Osteocyte (in vitro differentiated cells): ENCODE results near the gene GPBP1L1. TPM values are rescaled to one million over a fixed set of nuclear protein-coding genes. Genes with fewer than 3 reads are reported as not detected.
A peak's percentile ranks its signal among the peaks of the same experiment; 100 is the strongest.

ENCODE experiments used
- DNase-seq: peaks from one replicate; pipeline ENCODE4 v3.0.0; 2021; ENCODE audit warnings: mixed read lengths; ENCODE audit not compliant: unreplicated experiment; ENCODE audit errors: extremely low spot score
- H3K27ac Mint-ChIP-seq: one replicate; pipeline ENCODE4 v1.8.0; 2021; ENCODE audit warnings: mild to moderate bottlenecking, mixed read lengths; ENCODE audit not compliant: unreplicated experiment
- H3K27me3 Mint-ChIP-seq: one replicate; pipeline ENCODE4 v1.8.0; 2021; ENCODE audit warnings: mixed read lengths; ENCODE audit not compliant: unreplicated experiment
- H3K36me3 Mint-ChIP-seq: one replicate; pipeline ENCODE4 v1.8.0; 2021; ENCODE audit warnings: mixed read lengths; ENCODE audit not compliant: unreplicated experiment
- H3K4me1 Mint-ChIP-seq: one replicate; pipeline ENCODE4 v1.8.0; 2021; ENCODE audit warnings: mixed read lengths; ENCODE audit not compliant: unreplicated experiment
- H3K4me3 Mint-ChIP-seq: one replicate; pipeline ENCODE4 v1.8.0; 2021; ENCODE audit warnings: mild to moderate bottlenecking, moderate library complexity, mixed read lengths; ENCODE audit not compliant: unreplicated experiment
- H3K9me3 Mint-ChIP-seq: one replicate; pipeline ENCODE4 v1.8.0; 2021; ENCODE audit warnings: mixed read lengths; ENCODE audit not compliant: unreplicated experiment
- CTCF ChIP-seq: fragments of 200-600 bp; sonication (generic); IDR thresholded peaks from 2 replicates; pipeline ENCODE4 v1.5.0; 2021; ENCODE audit warnings: antibody characterized with exemption, mild to moderate bottlenecking, moderate library complexity
- total RNA-seq: library from RNA; stranded (reverse); gene quantifications from 2 replicates; pipeline ENCODE4 v1.2.1, GENCODE V29; 2021

GPBP1L1 gene
- total RNA-seq, 1 donor from 2014 or later = 87.2 TPM

DNA sequence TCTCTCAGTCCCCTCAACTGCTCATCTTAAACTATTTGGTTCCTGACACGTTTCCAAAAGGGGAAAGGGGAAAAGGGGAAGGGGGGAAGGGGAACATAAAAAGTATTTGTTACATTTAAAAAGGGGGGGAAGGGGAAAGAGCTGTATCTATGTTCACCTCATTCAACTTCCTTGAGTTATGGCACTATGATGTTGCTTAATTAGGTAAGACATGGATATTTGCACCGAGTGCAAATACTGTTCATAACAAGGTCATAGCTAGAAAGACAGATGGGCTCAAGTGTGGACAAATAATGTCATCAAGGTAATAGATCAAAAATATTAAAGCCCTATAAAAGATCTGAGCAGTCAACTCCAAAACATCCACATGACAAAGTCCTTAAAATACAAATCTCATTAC is 26.0 kb downstream of the GPBP1L1 start:
- Mint-ChIP-seq H3K9me3 (no peaks in the 10 kb centered on the region), H3K36me3 (peaks cover 44% of the 10 kb centered on the region), H3K4me3 (no peak overlapping the region), H3K4me1 (peaks cover 5% of the 10 kb centered on the region), H3K27me3 (no peaks in the 10 kb centered on the region), H3K27ac (no peak overlapping the region)
- no peak for TF ChIP-seq CTCF
- no peak for DNase-seq

DNA sequence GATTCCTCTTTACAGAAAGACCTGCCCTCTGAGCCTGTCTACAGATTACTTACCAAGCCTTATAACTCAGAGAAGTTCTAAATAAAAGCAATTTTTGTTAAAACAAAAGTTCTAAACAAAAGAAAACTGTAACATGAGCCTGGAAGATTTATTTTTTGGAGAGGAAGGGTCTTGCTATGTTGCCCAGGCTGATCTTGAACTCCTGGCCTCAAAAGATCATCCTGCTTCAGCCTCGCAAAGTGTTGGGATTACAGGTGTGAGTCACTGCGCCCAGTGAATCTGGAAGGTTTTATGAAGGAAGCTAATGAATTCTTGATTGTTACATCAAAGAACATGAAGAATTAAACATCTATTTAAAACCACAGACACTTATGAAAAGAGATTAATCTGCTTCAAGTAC is 27.1 kb downstream of the GPBP1L1 start:
- Mint-ChIP-seq H3K4me3 (no peak overlapping the region), H3K4me1 (peaks cover 5% of the 10 kb centered on the region), H3K27me3 (no peaks in the 10 kb centered on the region), H3K9me3 (no peaks in the 10 kb centered on the region), H3K36me3 (peaks cover 52% of the 10 kb centered on the region), H3K27ac (peak overlapping the region; percentile 18)
- no peak for TF ChIP-seq CTCF
- no peak for DNase-seq

GRCh38 chr1:45658171-45658570 is 28.2 kb downstream of the GPBP1L1 start:
- no peak for DNase-seq
- Mint-ChIP-seq H3K27me3 (no peaks in the 10 kb centered on the region), H3K4me1 (peaks cover 2% of the 10 kb centered on the region), H3K4me3 (no peak overlapping the region), H3K9me3 (no peaks in the 10 kb centered on the region), H3K27ac (no peak overlapping the region), H3K36me3 (peaks cover 52% of the 10 kb centered on the region)
- no peak for TF ChIP-seq CTCF

- Mint-ChIP-seq H3K27me3 (no peaks in the 10 kb centered on the region), H3K4me1 (no peaks in the 10 kb centered on the region), H3K4me3 (no peak overlapping the region), H3K27ac (no peak overlapping the region), H3K9me3 (no peaks in the 10 kb centered on the region), H3K36me3 (peaks cover 63% of the 10 kb centered on the region)
- DNase-seq = no peak
- TF ChIP-seq CTCF = no peak
Measured at GRCh38 chr1:45656573-45657226, 29.6 kb downstream of the GPBP1L1 start.

DNA sequence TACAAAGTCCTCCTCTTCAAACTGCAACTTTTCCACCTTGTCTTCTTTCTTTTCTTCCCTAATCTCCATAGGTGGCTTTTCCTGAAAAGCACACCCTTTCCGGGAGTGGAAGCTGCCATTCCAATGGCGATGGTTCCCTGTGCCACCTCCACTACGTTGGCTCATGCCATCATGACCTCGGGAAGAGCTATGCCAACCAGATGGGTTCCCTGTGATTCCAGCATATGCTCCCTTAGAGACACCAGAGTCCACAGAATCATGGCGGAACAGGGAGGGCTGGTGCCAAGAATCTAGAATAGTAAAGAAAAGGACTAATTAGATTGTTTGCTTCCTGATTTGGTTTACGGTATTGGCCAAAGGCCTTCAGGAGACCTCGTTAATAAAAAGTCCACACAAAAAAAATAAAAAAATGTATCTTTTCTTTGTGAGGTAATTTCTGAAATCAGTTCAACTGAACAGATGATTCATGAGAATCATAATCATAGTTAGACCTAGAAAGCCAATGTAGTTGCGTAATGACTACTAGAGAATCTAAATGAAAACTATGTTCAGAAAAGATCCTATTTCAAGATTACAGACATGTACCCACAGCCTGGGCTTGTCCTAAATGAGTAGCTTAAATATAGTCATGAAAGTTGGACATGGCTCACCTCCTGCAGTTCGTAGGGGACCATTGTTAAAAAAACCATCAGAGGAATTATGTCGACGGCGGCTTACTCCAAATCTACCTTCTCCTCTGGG is 31.6 kb downstream of the GPBP1L1 start:
- no peak for DNase-seq
- H3K9me3 Mint-ChIP-seq = no peaks in the 10 kb centered on the region
- H3K4me1 Mint-ChIP-seq = no peaks in the 10 kb centered on the region
- no peaks in the 10 kb centered on the region for H3K27me3 Mint-ChIP-seq
- no peak overlapping the region for H3K4me3 Mint-ChIP-seq
- no peak for TF ChIP-seq CTCF
- H3K36me3 Mint-ChIP-seq = peaks cover 71% of the 10 kb centered on the region
- no peak overlapping the region for H3K27ac Mint-ChIP-seq
